ENCODE data around the gene KLHL15. TPM values are rescaled to one million over a fixed set of nuclear protein-coding genes. Genes with fewer than 3 reads are reported as not detected.

KLHL15 gene
- total and polyA plus RNA-seq, 2 of the 4 experiments (the other 2 are of a cell fraction), result 2.4 to 7.5 TPM

- no peak overlapping the region for H2BK15ac ChIP-seq (ENCODE audit: low read depth, low read length)
- no peak overlapping the region for H3K18ac ChIP-seq (ENCODE audit: low read depth, low read length)
- H3K14ac ChIP-seq (replicated peaks; ENCODE audit: low read depth, low read length), result no peak overlapping the region
- in situ Hi-C loops (cut with MboI; ENCODE audit: low sequenced_read_pairs), result no loop called here
- TF ChIP-seq CHD1 (IDR thresholded peaks at IDR 0.05; ENCODE audit: low read depth, low read length), result no peak
- no peak for TF ChIP-seq MXI1 (IDR thresholded peaks at IDR 0.05; ENCODE audit: borderline replicate concordance, low read depth, low read length)
- TF ChIP-seq RFX5 (IDR thresholded peaks at IDR 0.05; ENCODE audit: low read depth, low read length), result no peak
- TF ChIP-seq, protein P1, sequence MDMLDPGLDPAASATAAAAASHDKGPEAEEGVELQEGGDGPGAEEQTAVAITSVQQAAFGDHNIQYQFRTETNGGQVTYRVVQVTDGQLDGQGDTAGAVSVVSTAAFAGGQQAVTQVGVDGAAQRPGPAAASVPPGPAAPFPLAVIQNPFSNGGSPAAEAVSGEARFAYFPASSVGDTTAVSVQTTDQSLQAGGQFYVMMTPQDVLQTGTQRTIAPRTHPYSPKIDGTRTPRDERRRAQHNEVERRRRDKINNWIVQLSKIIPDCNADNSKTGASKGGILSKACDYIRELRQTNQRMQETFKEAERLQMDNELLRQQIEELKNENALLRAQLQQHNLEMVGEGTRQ (IDR thresholded peaks at IDR 0.05; ENCODE audit: low read depth, low read length), result no peak
- no peak for TF ChIP-seq POLR2A (IDR thresholded peaks at IDR 0.05; ENCODE audit: low read depth, low read length)
- TF ChIP-seq, protein P2, sequence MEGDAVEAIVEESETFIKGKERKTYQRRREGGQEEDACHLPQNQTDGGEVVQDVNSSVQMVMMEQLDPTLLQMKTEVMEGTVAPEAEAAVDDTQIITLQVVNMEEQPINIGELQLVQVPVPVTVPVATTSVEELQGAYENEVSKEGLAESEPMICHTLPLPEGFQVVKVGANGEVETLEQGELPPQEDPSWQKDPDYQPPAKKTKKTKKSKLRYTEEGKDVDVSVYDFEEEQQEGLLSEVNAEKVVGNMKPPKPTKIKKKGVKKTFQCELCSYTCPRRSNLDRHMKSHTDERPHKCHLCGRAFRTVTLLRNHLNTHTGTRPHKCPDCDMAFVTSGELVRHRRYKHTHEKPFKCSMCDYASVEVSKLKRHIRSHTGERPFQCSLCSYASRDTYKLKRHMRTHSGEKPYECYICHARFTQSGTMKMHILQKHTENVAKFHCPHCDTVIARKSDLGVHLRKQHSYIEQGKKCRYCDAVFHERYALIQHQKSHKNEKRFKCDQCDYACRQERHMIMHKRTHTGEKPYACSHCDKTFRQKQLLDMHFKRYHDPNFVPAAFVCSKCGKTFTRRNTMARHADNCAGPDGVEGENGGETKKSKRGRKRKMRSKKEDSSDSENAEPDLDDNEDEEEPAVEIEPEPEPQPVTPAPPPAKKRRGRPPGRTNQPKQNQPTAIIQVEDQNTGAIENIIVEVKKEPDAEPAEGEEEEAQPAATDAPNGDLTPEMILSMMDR (conservative IDR thresholded peaks at IDR 0.05; ENCODE audit: low read depth, low read length), result no peak
- TF ChIP-seq RAD21 (IDR thresholded peaks at IDR 0.05; ENCODE audit: low read length), result no peak
- TF ChIP-seq RCOR1 (IDR thresholded peaks at IDR 0.05; ENCODE audit: insufficient replicate concordance, low read length), result no peak
- no peak for TF ChIP-seq BHLHE40 (IDR thresholded peaks at IDR 0.05; ENCODE audit: low read depth, low read length)
- no peak for TF ChIP-seq CEBPB (IDR thresholded peaks at IDR 0.05; ENCODE audit: low read depth, low read length)
- no peak for TF ChIP-seq FOS (IDR thresholded peaks at IDR 0.05; ENCODE audit: low read depth, low read length)
- no peak overlapping the region for H3K4me2 ChIP-seq (ENCODE audit: low read depth, low read length)
- no peak overlapping the region for H3K9ac ChIP-seq (ENCODE audit: low read depth, low read length)
- DNase-seq (peak; percentile 39), ATAC-seq (ENCODE audit: low read depth) (no peak)
- no peak overlapping the region for H4K5ac ChIP-seq (ENCODE audit: low read depth, low read length)
- dilution Hi-C loops (cut with HindIII; ENCODE audit: low sequenced_read_pairs, unreplicated experiment), result no loop called here
- H3K9me1 ChIP-seq (ENCODE audit: insufficient read depth, low read length), result no peaks in the 10 kb centered on the region
- H2BK20ac ChIP-seq (ENCODE audit: low read depth, low read length), result no peak overlapping the region
- H3K56ac ChIP-seq (ENCODE audit: extremely low read depth, insufficient read depth, low read length), result no peak overlapping the region
- H2AFZ ChIP-seq (replicated peaks; ENCODE audit: low read length, poor library complexity), result no peak overlapping the region
- no peak overlapping the region for H3K27ac ChIP-seq (ENCODE audit: insufficient read depth, low read length)
- no peak overlapping the region for H4K91ac ChIP-seq (ENCODE audit: insufficient read depth, low read depth, low read length)
- H3K9me3 ChIP-seq (ENCODE audit: control insufficient read depth, insufficient read depth, low read length), result no peaks in the 10 kb centered on the region
- H3K79me1 ChIP-seq (ENCODE audit: low read depth in 1 of 2, low read length in 2 of 2), result peaks cover 0 to 3% of the 10 kb centered on the region in 2 experiments; a peak in 1 of 4 replicates
- BruUV-seq (replicated peaks), result no TSS peak
- intact Hi-C loops (cut with micrococcal nuclease), result no loop called here
- no peak overlapping the region for H2AK9ac ChIP-seq (replicated peaks; ENCODE audit: low read depth, low read length, poor library complexity)
- ChIA-PET POLR2A (ENCODE audit: unreplicated experiment) (no interaction called here), CTCF (no interaction called here)
- no peak overlapping the region for H3K4me3 ChIP-seq (ENCODE audit: insufficient read depth, low read depth, low read length)
- no peak overlapping the region for H3K23ac ChIP-seq (ENCODE audit: low read depth, low read length)
- H3K36me3 ChIP-seq (ENCODE audit: control insufficient read depth, insufficient read depth, low read length), result peaks cover 7% of the 10 kb centered on the region
- H2AK5ac ChIP-seq (ENCODE audit: low read depth, low read length), result no peak overlapping the region
- H4K8ac ChIP-seq (ENCODE audit: low read depth in 2 of 2, low read length in 2 of 2), result no peak overlapping the region
- H3K27me3 ChIP-seq (ENCODE audit: control insufficient read depth, insufficient read depth, low read length), result no peaks in the 10 kb centered on the region; the same call in 1 of the 2 replicates
- H4K20me1 ChIP-seq (ENCODE audit: insufficient read depth, low read length), result no peaks in the 10 kb centered on the region
- H3K4me1 ChIP-seq (ENCODE audit: control insufficient read depth, insufficient read depth, low read length), result no peaks in the 10 kb centered on the region; the same call in 1 of the 2 replicates
- no peak overlapping the region for H2BK120ac ChIP-seq (ENCODE audit: low read depth, low read length)
- no peak overlapping the region for H2BK5ac ChIP-seq (ENCODE audit: low read depth, low read length, poor library complexity, severe bottlenecking)
- WGBS, 2 experiments (ENCODE audit: extremely low coverage in 2 of 2, insufficient read length in 1 of 2), result no CpG with 5 or more reads among the region's 3 CpGs
- H3K4ac ChIP-seq (ENCODE audit: low read depth, low read length), result no peak overlapping the region
Observed at GRCh38 chrX:23993012-23993633, 33.9 kb downstream of the KLHL15 start.
